HG03558 (cell line): ENCODE results near the gene ENDOV.
A peak's percentile ranks its signal among the peaks of the same experiment; 100 is the strongest.

Experiments
- ATAC-seq: cut with Tn5 transposase; IDR thresholded peaks from one replicate; pipeline ENCODE4 v1.9.1; 2021; ENCODE audit warnings: moderate number of reproducible peaks; ENCODE audit not compliant: unreplicated experiment; ENCODE audit errors: extremely low read depth

ENDOV gene

GRCh38 chr17:80445726-80446110, 30.8 kb downstream of the ENDOV start:
- no peak for ATAC-seq

- no peak for ATAC-seq
Measured at GRCh38 chr17:80446645-80447405, 31.9 kb downstream of the ENDOV start.

GRCh38 chr17:80447790-80448189, 32.8 kb downstream of the ENDOV start:
- no peak for ATAC-seq

- ATAC-seq: no peak
Measured at GRCh38 chr17:80449194-80449929, 34.4 kb downstream of the ENDOV start.

- no peak for ATAC-seq
Measured at GRCh38 chr17:80449930-80450576, 35.1 kb downstream of the ENDOV start.

GRCh38 chr17:80451104-80451775, 36.3 kb downstream of the ENDOV start:
- ATAC-seq: no peak

GRCh38 chr17:80452173-80452915, 37.4 kb downstream of the ENDOV start:
- no peak for ATAC-seq

- ATAC-seq: no peak
Measured at GRCh38 chr17:80453126-80453997, 38.4 kb downstream of the ENDOV start.

GRCh38 chr17:80453998-80454556, 39.1 kb downstream of the ENDOV start:
- no peak for ATAC-seq

- ATAC-seq: peak; percentile 67
Measured at GRCh38 chr17:80454557-80455335, 39.8 kb downstream of the ENDOV start.

DNA sequence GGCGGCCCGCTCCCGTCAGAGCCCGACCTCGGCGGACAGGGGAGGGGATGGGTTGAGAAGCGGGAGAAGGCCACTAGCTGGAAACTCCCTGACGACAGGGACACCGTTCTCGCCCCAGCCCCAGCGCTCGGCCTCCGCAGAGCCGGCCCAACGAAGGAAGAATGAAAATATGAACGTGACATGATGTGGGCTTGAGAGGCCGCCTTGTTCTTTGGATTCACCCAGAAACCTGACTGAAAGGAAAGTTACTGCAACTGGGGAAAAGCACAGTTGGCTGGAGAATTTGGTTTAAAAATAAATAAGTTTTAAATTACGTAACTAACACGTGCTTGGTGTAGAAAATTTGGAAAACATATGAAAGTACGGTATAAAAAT, 40.4 kb downstream of the ENDOV start:
- no peak for ATAC-seq

DNA sequence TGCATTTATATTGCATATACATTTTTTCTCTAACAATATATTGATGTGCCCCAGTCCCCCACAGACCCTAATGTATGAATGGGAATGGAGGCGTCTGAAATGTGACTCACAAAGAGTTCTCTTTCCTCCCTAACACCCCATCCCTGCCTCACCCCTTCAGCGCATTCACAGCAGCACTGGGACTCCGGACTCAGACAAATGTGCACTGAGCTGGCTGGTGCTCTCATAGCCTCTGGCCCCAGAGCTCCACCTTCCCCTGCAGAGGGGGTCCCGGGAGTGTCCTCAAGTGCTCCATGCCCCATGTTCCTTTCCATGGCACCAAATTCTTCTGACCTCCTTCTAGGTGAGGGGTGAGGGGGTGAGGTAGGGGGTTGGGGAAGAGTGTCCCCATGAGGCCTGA, 40.8 kb downstream of the ENDOV start:
- no peak for ATAC-seq

- ATAC-seq: no peak
Measured at GRCh38 chr17:80456465-80457235, 41.7 kb downstream of the ENDOV start.

DNA sequence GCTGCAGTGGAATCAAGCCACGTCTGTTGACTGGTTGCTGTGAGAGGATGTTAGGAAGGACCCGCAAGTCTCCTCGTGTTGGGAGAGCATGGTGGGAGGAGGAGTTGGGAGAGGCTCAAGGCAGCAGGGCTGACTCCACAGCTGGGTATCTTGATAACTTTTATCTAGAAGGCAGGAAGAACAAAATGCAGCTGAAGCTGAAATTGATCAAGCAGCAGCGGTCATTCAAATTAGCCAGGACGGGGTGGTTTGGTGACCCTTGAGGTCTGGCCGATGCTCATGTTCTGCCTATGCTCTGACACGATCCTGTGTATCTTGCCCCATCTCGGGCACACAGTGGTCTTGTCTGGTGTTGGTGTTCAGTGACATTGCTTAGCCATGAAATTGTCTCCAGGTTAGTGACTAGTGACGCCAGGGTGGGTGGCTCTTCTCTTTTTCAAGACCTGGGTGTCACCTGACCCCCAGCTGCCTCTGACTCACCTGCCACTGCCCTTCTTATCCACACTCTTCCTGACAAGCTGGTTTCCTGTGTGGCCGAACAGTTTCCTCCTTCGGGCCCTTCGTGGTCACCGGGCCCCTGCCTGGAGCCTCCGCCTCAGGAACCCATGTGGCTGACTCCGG, 42.4 kb downstream of the ENDOV start:
- ATAC-seq: no peak

GRCh38 chr17:80458016-80458415, 43.0 kb downstream of the ENDOV start:
- no peak for ATAC-seq

DNA sequence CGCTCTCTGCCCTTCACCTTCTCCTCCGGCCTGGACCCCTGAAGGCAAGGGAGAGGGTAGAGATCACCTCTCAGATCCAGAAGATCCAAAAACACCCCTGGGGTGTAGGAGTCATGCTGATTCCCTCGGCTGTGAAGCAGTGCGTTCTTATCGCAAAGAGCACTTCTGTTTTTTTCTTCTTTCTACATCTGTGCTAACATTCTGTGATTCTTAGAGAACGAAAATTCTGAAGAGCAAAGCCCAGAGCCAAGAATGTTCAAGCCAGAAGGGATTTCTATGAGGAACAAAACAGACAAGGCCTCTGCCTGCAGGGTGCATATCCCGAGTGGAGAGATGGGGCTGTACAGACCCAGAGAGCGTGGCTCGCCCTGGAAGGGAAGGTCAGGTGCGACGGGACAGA, 44.3 kb downstream of the ENDOV start:
- ATAC-seq: no peak

- no peak for ATAC-seq
Measured at GRCh38 chr17:80460429-80460834, 45.5 kb downstream of the ENDOV start.
